HuH-7.5 (cell line): ENCODE data around the gene EVI5L.
"Not testable (repeated sequence)": the region's sequence is repeated elsewhere in the genome, so short reads cannot be mapped to it uniquely, and the experiment has no call there.

Experiments used
- DNase-seq: peaks from one replicate; pipeline ENCODE4 v3.0.0; 2011; ENCODE audit warnings: low spot score

Gene EVI5L

GRCh38 chr19:7829561-7830271, at the start of gene EVI5L:
Gene EVI5L, plus strand, starts transcription at chr19:7830218. Its CDS starts 16,325 bp downstream, at chr19:7846543.
- DNase-seq = peak; percentile 96

GRCh38 chr19:7781157-7781556, 48.9 kb upstream of the EVI5L start:
- DNase-seq = no peak

GRCh38 chr19:7783991-7784423, 46.0 kb upstream of the EVI5L start:
- DNase-seq = peak; percentile 52

DNA sequence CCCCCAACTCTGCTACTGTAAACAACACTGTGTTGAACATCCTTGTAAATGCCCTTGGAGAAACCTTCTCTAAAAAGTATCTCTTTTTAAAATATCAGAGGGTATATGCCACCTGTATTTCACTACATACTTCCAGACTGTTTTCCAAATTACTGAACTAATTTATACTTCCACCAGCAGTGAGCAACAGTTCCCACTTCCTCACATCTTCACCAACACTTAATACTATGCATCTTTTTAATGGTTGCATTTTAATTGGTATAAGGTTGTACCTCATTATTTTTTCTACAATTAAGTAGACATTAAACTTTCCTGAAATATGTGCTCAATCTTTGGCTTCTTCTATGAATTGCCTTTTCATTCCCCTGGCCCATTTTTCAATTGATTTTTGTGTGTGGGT, 45.2 kb upstream of the EVI5L start:
- no peak for DNase-seq

DNA sequence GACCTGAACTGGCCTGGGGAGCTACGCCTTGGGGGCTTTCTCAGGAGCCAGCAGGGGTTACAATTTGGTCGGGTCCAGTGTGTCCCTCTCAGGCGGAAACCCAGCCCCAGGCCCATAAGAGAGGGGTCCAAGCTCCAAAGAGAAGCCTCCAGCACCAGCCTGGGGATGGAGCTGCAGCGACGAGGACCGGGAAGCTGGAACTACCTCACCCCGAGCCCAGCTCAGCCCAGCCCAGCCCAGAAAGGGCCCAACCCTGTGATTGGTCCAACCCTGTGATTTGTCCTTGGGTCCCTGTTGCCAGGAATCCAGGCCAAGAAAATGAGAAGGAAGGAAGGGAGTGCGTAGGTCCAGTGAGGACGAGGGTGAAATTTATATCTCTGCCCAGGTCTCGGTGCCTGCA, 42.9 kb upstream of the EVI5L start:
- DNase-seq = no peak

DNA sequence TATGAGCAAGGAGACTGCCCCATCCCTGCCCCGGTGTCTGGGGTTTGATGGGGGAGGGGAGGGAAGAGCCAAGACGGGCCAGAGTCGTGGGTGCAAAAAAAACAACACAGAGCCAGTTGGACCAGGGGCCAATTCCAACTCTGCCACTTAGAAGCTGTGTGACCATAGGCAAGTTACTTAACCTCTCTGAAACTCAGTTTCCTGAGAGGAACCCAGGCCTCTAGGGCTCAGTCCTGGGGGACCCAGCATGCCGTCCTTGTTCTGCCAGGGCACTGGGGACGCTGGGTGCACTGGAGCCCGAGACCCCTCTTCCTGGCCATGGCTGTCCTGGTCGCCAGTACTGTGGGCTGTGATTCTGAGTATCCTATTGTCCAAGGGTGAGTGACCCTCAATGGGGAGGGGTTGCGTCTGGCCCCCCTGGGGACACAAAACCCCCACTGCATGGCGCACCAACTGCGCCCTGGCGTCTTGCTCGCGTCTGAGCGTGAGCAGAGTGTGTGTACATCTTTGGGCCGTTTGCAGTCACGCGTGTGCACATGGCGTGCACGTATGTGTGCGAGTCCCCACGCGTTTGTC, 42.3 kb upstream of the EVI5L start:
- DNase-seq = no peak

DNA sequence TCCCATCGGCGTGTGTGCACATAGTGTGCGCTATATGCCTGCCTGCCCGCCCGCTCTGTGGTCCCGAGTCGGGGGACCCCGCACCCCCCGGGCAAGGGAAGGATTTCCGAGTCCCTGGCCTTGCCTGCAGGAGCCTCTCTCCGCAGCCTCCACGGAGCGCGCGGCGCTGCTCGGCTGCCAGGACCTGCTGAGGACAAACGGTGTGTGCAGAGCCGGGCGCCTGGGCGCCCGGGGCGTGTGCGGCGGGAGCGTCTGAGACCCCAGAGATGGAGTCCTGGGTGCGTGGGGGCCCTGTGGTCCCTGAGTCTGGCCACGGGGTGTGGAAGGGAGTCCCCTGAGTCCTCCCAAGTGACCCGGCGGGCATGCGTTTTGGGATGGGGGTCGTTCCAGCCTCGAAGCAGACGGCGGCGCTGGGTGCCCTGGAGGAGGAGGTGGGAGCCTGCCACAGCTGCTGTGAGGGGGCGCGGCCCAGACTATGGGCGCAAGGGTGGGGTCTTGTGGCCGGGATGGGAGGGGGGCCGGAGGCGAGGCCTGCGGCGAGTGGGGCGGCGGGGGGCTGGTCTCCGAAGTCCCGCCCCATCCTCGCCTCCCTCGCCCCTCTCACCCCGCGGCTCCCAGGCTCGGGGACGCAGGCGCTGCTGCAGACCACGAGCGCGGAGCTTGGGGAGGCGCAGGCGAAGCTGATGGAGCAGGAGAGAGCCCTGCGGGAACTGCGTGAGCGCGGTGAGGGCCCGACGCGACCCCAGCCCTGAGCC, 41.7 kb upstream of the EVI5L start:
- no peak for DNase-seq

DNA sequence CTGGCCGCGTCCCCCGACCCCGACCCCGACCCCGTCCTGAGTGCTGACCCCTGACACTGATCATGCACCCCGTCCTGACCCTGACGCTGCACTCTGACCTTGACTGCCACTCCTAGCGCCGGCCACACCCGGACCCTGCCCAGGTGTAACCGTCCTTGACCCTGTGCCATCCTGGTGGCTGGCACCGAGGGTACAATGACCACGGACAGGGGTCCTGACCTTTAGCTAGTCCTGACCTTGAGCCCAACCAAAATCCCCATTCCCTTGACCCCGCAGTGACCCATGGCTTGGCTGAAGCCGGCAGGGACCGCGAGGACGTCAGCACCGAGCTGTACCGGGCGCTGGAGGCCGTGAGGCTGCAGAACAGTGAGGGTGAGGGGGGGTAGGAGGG, 41.1 kb upstream of the EVI5L start:
- DNase-seq = no peak

DNA sequence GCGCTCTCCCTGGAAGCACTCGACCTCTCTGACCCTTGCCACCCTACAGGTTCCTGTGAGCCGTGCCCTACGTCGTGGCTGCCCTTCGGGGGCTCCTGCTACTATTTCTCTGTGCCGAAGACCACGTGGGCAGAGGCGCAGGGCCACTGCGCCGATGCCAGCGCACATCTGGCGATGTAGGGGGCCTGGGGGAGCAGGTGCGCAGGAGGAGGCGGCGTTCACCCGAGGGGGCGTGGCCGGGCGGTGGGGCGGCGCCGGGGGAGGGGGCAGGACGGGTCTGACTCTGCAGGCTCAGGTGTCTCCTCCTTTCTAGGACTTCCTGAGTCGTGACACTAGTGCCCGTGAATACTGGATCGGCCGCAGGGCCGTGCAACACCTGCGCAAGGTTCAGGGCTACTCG, 40.6 kb upstream of the EVI5L start:
- no peak for DNase-seq

DNA sequence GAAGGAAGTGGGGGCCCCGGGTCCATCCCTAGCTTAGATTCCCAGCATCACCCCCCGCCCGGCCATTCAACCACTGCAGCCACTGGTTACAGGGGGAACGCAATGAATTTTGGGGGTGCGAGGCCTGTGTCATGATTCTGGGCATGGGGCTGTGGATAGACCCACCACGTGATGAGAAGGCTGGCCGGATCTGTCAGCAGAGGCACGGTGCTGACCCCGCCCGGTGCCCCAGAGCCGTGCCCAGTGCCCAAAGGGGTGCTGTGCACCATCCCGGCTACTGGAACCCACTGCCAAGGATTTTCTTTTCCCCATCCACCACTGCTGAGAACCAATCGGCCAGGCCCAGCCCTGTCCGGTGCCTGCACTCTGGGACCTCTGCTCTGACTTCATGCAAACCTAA, 39.6 kb upstream of the EVI5L start:
- DNase-seq = no peak

- DNase-seq = no peak
Observed at GRCh38 chr19:7792281-7792680, 37.7 kb upstream of the EVI5L start.

- not testable (repeated sequence) for DNase-seq
Observed at GRCh38 chr19:7792701-7793100, 37.3 kb upstream of the EVI5L start.

DNA sequence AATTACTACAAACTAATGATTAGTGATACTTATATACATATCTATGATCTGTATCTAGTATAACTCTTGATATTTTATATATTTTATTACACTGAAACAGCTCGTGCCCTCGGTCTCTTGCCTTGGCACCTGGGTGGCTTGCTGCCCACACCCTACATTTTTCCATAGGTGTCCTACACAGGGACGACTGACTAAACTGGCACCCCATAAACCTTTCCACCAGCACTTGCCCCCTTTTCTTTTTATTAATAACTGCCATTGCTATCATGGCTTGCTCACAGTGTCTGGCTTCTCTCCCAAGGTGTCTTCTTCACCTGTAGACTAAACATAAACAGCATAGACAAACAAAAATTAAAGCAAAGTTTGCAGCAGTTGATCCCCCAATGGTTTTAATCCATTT, 36.5 kb upstream of the EVI5L start:
- no peak for DNase-seq

- DNase-seq = no peak
Observed at GRCh38 chr19:7795555-7796161, 34.4 kb upstream of the EVI5L start.

DNA sequence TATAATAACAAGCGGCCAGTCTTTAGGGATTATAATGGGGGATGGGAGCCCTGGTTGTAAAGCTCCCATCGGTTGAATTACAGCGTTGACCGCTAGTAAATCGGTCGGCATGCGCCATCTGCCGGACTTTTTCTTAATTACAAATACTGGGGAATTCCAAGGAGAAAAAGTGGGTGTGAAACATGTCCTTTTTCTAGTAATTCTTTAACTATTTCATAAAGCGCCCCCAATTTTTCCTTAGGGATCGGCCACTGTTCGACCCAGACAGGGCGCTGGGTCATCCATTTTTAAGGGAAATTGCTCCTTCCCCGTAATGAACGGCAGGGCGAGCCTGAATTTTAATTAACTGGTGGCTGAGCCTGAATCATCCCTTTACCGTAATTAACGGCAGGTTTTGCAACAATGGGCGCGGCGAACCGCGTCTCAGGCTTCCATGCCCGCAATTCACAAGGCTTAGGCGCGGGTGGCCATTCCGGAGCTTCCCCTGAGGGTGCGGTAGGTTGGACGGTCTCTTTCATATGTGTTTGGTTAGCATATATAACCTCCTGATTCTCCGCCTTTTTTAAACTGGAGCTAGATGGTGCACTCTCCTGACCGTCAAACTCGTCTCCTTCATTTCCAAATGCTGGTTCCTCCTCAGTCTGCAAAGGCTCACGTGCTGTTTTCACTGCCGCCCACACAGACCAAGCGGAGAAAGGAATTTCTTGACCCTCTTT, 30.2 kb upstream of the EVI5L start:
- peak; percentile 53 for DNase-seq

- no peak for DNase-seq
Observed at GRCh38 chr19:7801020-7801570, 28.9 kb upstream of the EVI5L start.

GRCh38 chr19:7806234-7806633, 23.8 kb upstream of the EVI5L start:
- no peak for DNase-seq

DNA sequence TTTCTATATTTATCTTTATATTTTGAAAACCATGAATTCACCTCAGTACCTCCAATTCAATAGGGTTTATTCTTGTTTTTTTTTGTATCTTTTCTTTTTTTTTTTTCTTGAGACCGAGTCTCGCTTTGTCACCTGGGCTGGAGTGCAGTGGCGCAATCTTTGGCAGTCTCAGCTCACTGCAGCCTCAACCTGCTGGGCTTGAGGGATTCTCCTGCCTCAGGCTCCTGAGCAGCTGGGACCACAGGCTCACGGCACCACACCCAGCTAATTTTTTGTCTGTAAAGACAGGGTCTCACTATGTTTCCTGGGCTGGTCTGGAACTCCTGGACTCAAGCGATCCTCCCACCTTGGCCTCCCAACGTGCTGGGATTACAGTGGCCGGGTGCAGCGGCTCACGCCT, 23.1 kb upstream of the EVI5L start:
- DNase-seq = no peak

- no peak for DNase-seq
Observed at GRCh38 chr19:7808108-7808507, 21.9 kb upstream of the EVI5L start.

DNA sequence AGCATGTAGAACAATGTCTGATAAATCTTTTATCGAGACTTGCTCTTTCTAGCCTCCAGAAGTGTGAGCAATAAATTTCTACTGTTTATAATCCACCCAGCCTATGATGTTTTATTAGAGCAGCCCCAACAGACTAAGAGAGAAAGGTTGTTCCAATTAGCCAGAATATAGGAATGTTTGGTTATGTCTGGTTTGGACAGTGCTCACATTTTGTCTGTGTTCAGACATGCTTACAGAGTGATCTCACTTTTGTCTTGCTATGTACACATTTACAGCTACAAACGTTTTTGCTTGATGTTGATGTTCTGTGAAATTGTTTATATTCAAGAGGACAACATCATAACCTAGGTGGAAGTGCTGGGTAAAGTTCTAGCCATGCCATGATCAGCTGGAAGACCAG, 18.0 kb upstream of the EVI5L start:
- DNase-seq = no peak

DNA sequence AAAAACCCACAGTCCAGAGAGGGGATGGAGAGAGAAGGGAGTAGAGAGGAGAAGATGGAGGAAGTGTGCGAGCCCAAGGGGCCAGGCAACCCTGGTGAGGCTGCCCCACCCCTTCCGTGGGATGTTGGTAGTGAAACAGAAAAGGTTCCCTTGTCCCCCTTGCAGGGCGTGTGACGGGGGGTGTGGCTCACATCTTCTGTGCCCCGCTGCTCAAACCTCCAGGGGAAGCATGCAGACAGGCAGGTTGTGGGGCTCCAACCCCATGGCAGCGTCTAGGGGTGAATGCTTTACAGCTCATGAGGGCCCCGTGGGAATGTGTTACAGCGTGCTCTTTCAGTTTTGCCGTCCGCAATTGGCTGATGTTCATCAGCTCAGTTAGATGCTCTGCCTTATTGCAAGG, 14.7 kb upstream of the EVI5L start:
- DNase-seq = no peak

- not testable (repeated sequence) for DNase-seq
Observed at GRCh38 chr19:7816040-7816439, 14.0 kb upstream of the EVI5L start.
